Keratinocyte (primary cell): Measurements from ENCODE around the gene MAP3K2. TPM values are rescaled to one million over a fixed set of nuclear protein-coding genes. Genes with fewer than 3 reads are reported as not detected.
"Not testable (repeated sequence)": the region's sequence is repeated elsewhere in the genome, so short reads cannot be mapped to it uniquely, and the experiment has no call there.

ENCODE experiments used
- DNase-seq: peaks from one replicate; pipeline ENCODE4 v3.0.0-alpha.2; 2011; ENCODE audit warnings: low read depth, missing footprints, low spot score
- FAIRE-seq: peaks from 2 replicates; lab custom pipeline; 2011; peaks lifted over from hg19 to GRCh38; lab: Jason Lieb, UNC
- H2AFZ ChIP-seq: 2 replicates; pipeline ENCODE4 v1.6.0; 2012; ENCODE audit warnings: low read length, control low read depth, inconsistent platforms; ENCODE audit not compliant: control insufficient read depth
- H3K27ac ChIP-seq: 2 replicates; pipeline ENCODE4 v1.5.1; 2011; ENCODE audit warnings: low read length; ENCODE audit not compliant: control insufficient read depth, insufficient read depth
- H3K27me3 ChIP-seq: 3 replicates; pipeline ENCODE4 v1.6.0; 2011; ENCODE audit warnings: low read length; ENCODE audit not compliant: control insufficient read depth, insufficient read depth; ENCODE audit errors: extremely low read depth
- H3K36me3 ChIP-seq, 2 experiments: 2 replicates in 1 of 2; 3 replicates in 1 of 2; pipeline ENCODE4 v1.5.1; 2011; ENCODE audit warnings: low read length in 2 of 2, mild to moderate bottlenecking in 1 of 2; ENCODE audit not compliant: control insufficient read depth in 2 of 2, insufficient read depth in 2 of 2; ENCODE audit errors: extremely low read depth in 1 of 2
- H3K4me1 ChIP-seq: 3 replicates; pipeline ENCODE4 v1.5.1; 2011; ENCODE audit warnings: low read length; ENCODE audit not compliant: control insufficient read depth, insufficient read depth; ENCODE audit errors: extremely low read depth
- H3K4me2 ChIP-seq: 3 replicates; pipeline ENCODE4 v1.6.0; 2011; ENCODE audit warnings: low read depth, low read length; ENCODE audit not compliant: control insufficient read depth, insufficient read depth; ENCODE audit errors: extremely low read depth
- H3K4me3 ChIP-seq, 3 experiments: fragments of 200-600 bp in 1 of 3; sonication (generic) in 1 of 3; 2 replicates in 2 of 3; 3 replicates in 1 of 3; pipeline ENCODE4 v1.5.1; 2011 to 2016; ENCODE audit warnings: low read length in 3 of 3, mild to moderate bottlenecking in 3 of 3, control low read depth in 2 of 3, inconsistent platforms in 1 of 3, low read depth in 1 of 3, mixed read lengths in 1 of 3, mixed run types in 1 of 3, moderate library complexity in 1 of 3; ENCODE audit not compliant: control insufficient read depth in 2 of 3, insufficient read depth in 2 of 3; ENCODE audit errors: extremely low read depth in 1 of 3
- H3K79me2 ChIP-seq: 2 replicates; pipeline ENCODE4 v1.6.0; 2012; ENCODE audit warnings: low read length; ENCODE audit not compliant: control insufficient read depth, insufficient read depth
- H3K9ac ChIP-seq: 3 replicates; pipeline ENCODE4 v1.6.0; 2011; ENCODE audit warnings: low read length; ENCODE audit not compliant: control insufficient read depth, insufficient read depth; ENCODE audit errors: extremely low read depth
- H3K9me1 ChIP-seq: 3 replicates; pipeline ENCODE4 v1.6.0; 2011; ENCODE audit warnings: low read length; ENCODE audit not compliant: control insufficient read depth, insufficient read depth; ENCODE audit errors: extremely low read depth
- H3K9me3 ChIP-seq: 2 replicates; pipeline ENCODE4 v1.5.1; 2012; ENCODE audit warnings: low read depth, low read length; ENCODE audit not compliant: control insufficient read depth
- H4K20me1 ChIP-seq: 3 replicates; pipeline ENCODE4 v1.6.0; 2011; ENCODE audit warnings: low read length; ENCODE audit not compliant: control insufficient read depth, insufficient read depth; ENCODE audit errors: extremely low read depth
- CTCF ChIP-seq, 3 experiments: IDR thresholded peaks in 1 of 3; conservative IDR thresholded peaks in 1 of 3; optimal IDR thresholded peaks in 1 of 3; 2 replicates in 2 of 3; 3 replicates in 1 of 3; pipeline versions ENCODE3 to v1.5.1; 2011; ENCODE audit warnings: low read length in 3 of 3, mild to moderate bottlenecking in 3 of 3, moderate library complexity in 2 of 3, control low read depth in 1 of 3, inconsistent platforms in 1 of 3; ENCODE audit not compliant: insufficient read depth in 2 of 3; ENCODE audit errors: extremely low read depth in 1 of 3
- EZH2 ChIP-seq: IDR thresholded peaks from one replicate; pipeline ENCODE4 v1.6.1; 2012; ENCODE audit warnings: inconsistent platforms, mild to moderate bottlenecking, low read length, moderate library complexity
- dilution Hi-C: fragments of 300-500 bp; cut with MboI; formaldehyde crosslinking; loops from one replicate; pipeline ENCODE4 v1.7.0; 2020; ENCODE audit warnings: low sequenced_read_pairs; ENCODE audit not compliant: extremely low pct_ligation_motif_present
- polyA plus RNA-seq, 5 experiments: library from polyadenylated mRNA; depleted of rRNA in 3 of 5; stranded (reverse) in 3 of 5; stranded (forward) in 1 of 5; unstranded in 1 of 5; fragments of >200 nt; gene quantifications; 1 replicate in 1 of 5; 2 replicates in 3 of 5; 3 replicates in 1 of 5; pipeline versions ENCODE4 v1.2.1 to v1.2.3, GENCODE V29; 2011 to 2012; ENCODE audit warnings: missing spikeins in 2 of 5, low read depth in 1 of 5, low replicate concordance in 1 of 5

MAP3K2 gene
- polyA plus RNA-seq, 1 donor (not counting 4 experiments of a cell fraction or from before 2014, with no cell fraction given), result 11.9 TPM

DNA sequence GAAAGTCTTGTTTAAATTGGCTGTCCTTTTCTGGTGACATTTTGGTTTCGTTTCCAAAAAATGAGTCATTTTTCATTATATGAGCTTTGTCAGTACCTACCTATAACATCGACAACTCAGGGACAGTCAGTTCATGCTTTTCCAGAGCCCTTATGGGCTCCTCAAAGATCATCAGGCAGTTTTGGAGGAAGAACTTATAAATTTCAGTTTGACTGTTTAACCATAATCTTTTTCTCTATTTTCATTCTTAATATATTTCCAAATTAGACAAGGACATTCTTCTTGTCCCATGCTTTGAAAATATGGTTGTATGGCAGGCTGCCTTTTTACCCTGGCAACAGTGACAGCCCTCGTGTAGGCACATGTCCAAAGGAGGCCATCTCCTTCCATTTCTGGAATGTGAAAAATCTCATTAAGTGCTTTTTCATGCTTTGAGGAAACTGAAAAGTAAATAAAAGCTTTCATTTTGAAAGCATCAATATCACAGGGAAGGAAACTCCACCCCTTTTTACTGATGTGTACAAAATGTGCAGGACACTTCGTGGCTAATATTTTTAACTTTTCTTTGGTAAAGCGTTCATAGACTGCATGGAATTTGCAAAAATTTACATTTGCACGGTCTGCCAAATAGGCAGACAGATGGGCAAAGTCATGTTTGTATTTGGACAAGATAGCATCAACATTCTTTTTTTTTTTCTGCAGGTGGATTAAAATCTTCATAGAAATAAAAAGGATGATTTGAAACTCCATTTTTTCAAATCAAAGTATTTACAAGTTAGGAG lies 23.3 kb upstream of the MAP3K2 start:
- no peak for TF ChIP-seq EZH2
- no peak for TF ChIP-seq CTCF (optimal IDR thresholded peaks at IDR 0.05 in 1 of 3, IDR thresholded peaks at IDR 0.05 in 1 of 3, conservative IDR thresholded peaks at IDR 0.05 in 1 of 3; ENCODE audit: extremely low read depth in 1 of 3, insufficient read depth in 2 of 3, low read length in 3 of 3)
- no peaks in the 10 kb centered on the region for H3K9me1 ChIP-seq
- FAIRE-seq, result no peak
- no peak overlapping the region for H3K4me3 ChIP-seq
- H4K20me1 ChIP-seq, result no peaks in the 10 kb centered on the region
- no peak overlapping the region for H3K9ac ChIP-seq
- no peak for DNase-seq
- no peak overlapping the region for H3K27ac ChIP-seq
- dilution Hi-C loops, result no loop called here
- H3K36me3 ChIP-seq, result no peaks in the 10 kb centered on the region
- peak overlapping the region; percentile 33 for H3K4me2 ChIP-seq
- peaks cover 32% of the 10 kb centered on the region for H3K4me1 ChIP-seq
- H3K9me3 ChIP-seq, result no peaks in the 10 kb centered on the region
- peak overlapping the region; percentile 17 for H2AFZ ChIP-seq
- H3K79me2 ChIP-seq, result no peaks in the 10 kb centered on the region
- H3K27me3 ChIP-seq, result no peaks in the 10 kb centered on the region

DNA sequence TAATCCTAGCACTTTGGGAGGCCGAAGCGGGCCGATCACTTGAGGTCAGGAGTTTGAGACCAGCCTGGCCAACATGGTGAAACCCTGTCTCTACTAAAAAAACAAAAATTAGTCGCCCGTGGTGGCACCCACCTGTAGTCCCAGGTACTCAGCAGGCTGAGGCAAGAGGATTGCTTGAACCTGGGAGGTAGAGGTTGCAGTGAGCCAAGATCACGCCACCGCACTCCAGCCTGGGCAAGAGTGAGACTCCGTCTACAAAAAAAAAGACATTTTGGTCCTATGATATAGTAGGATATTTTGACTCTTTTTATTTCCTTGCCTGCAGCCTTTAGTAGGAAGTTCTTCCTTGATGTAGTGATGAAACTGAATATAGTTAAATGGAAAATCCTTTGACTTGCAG lies 21.9 kb upstream of the MAP3K2 start:
- H3K9me3 ChIP-seq, H4K20me1 ChIP-seq, H2AFZ ChIP-seq, H3K9ac ChIP-seq, H3K9me1 ChIP-seq, H3K27me3 ChIP-seq, H3K4me2 ChIP-seq, H3K4me3 ChIP-seq, FAIRE-seq, H3K36me3 ChIP-seq, dilution Hi-C loops, H3K79me2 ChIP-seq, DNase-seq, H3K27ac ChIP-seq: not testable (repeated sequence)
- peaks cover 32% of the 10 kb centered on the region for H3K4me1 ChIP-seq

- FAIRE-seq (no peak), DNase-seq (no peak)
- no peaks in the 10 kb centered on the region for H3K79me2 ChIP-seq
- H2AFZ ChIP-seq, result no peak overlapping the region
- no peaks in the 10 kb centered on the region for H3K36me3 ChIP-seq
- dilution Hi-C loops, result no loop called here
- no peak overlapping the region for H3K9ac ChIP-seq
- no peaks in the 10 kb centered on the region for H3K9me3 ChIP-seq
- H3K9me1 ChIP-seq, result no peaks in the 10 kb centered on the region
- no peak overlapping the region for H3K27ac ChIP-seq
- no peak overlapping the region for H3K4me3 ChIP-seq
- peaks cover 29% of the 10 kb centered on the region for H3K4me1 ChIP-seq
- H4K20me1 ChIP-seq, result no peaks in the 10 kb centered on the region
- no peaks in the 10 kb centered on the region for H3K27me3 ChIP-seq
- TF ChIP-seq EZH2 (no peak), CTCF (optimal IDR thresholded peaks at IDR 0.05 in 1 of 3, IDR thresholded peaks at IDR 0.05 in 1 of 3, conservative IDR thresholded peaks at IDR 0.05 in 1 of 3; ENCODE audit: extremely low read depth in 1 of 3, insufficient read depth in 2 of 3, low read length in 3 of 3) (no peak)
- H3K4me2 ChIP-seq, result no peak overlapping the region
Observed at GRCh38 chr2:127408807-127409099, 21.0 kb upstream of the MAP3K2 start.
